CD4-positive, alpha-beta T cell treated with Interleukin-17A for 1 hour (primary cell): ENCODE data around the gene MYO18B.

ENCODE experiments used
- DNase-seq: peaks from one replicate; pipeline ENCODE4 v3.0.0-alpha.2; 2020

MYO18B gene

DNA sequence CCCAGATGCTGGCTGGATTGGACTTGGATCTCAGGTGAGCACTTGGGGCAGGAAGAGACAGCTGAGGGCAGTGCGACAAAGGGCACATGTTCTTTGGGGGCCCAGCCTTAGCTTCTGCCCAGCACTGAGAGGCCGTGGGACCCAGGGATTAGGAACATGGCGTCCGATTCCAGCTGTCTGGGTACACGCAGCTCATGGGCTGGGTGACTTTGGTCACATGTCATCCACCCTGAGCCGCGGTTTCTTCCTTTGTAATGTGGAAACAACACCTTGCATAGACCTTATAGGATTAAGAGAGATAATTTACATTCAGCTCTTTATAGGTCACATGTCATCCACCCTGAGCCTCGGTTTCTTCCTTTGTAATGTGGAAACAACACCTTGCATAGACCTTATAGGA, 39.8 kb downstream of the MYO18B start:
- no peak for DNase-seq

DNA sequence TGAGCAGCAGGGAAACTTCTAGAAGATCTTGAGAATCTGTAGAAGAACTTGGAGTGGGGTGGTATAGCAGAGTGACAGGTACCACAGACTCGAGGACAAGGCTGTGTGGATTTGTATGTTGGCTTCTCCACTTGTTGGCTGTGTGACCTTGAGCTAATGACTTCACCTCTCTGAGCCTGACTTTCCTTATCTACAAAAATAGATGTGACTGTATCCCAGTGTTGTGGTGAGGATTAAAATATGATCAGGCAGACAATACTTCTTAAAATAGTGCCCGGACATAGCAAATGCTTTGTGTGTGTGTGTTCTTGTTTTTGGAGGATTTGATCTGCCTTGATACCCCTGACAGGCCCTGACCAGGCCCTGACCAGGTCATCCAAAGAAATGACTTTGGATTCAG, 40.8 kb downstream of the MYO18B start:
- DNase-seq, result no peak

DNA sequence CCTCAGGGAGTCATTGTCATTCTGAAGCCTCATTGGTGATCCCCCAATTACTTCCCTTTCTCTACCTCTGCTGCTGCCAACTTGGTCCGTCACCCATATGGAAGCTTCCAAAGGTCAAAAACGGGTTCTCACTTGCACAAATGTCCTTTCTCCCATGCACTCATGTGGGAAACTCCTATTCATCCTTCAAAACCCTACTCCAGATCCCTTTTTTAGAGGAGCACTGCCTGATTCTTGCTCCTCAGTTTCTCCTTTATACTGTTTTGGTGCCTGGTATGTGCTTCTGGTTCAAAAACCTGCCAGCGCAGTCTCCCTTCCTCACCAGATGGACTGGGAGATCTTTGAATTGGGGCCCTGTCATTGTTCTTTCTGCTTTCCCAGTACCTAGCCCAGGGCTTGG, 41.9 kb downstream of the MYO18B start:
- no peak for DNase-seq

DNA sequence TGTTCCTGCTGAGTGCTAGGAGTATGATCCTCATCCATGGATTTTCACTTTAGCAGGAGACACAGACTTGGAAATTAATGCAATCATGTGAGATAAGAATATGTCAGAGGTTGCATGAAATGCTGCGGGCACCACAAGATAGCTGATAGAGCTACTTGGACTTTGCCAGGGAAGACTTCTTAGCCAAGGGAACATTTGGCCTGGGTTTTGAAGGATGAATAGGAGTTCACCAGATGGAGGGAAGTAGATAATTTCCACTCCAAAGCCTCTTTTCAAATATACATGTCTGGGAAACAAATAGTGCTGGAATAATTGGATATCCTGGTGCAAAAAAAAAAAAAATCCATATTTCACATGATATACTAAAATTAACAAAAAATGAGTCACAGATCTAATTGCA, 44.2 kb downstream of the MYO18B start:
- no peak for DNase-seq

DNA sequence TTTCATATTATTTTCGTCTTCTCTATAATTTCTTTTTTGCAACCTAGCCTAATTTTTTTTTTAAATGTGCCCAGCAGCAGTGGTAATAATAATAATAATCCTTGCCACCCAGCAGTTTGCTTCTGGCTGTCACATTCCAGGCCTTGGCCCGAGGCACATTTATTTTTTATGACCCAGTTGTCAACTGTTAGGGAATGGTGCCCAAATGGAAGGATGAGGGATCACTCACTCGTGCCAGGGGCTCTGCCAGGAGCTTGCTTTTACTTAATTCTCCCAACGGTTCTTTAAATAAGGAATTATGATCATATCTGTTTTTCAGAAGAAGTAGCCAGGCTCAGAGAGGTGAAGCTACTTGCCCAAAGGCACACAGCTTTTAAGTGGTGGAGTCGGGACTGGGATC, 49.6 kb downstream of the MYO18B start:
- DNase-seq, result no peak

DNA sequence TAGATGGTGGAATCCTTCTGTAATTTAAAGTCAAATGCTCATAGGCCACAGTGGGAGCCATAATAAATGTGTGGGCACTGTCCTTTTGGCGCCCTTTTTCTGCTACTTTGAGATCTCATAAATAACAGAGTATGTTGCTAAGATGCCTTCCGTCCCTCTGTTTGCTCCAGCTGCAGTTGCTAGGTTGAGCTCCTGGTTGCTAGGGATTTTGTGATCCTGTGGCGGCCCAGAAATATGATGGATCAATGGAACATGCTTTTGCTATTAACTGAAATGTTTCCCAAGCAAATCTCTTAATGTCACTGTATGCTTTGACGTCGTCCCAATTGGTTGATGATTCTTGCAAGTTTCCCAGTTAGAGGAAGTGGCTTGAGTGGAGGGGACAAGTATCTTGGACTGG, 53.5 kb downstream of the MYO18B start:
- DNase-seq, result no peak

DNA sequence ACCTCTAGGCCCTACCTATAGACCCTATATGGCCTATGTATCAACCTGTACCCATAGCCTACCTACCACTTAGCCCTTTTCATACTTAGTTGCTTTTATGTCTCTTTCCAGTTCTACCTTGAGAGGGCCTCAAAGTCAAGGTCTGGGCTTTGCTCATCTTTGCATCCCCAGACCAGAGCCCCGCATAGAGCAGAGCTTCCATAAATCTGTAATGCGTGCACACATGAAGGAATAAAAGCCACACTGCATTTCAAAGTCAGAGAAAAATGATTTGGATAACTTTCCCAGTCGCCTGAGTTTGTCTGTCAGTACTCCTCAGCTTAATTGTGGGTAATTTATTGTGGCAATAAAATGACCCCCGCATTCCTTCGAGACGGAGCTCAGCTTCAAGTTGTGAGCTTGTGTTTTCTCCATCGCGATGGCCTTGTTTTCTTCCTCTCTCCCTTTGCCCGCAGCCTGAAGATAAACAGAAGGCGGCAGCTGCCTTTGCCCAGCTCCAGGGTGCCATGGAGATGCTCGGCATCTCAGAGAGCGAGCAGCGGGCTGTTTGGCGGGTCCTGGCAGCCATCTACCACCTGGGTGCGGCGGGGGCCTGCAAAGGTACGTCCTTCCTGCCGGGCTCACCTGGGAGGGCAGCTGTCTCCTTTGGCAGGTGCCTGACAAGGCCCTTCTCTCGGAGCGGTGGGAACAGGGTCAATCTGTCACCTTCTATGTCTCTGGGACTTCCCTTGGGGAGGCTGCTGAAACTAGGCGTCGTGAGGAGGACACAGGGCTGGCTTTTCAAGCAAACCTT, 55.7 kb downstream of the MYO18B start:
- no peak for DNase-seq

DNA sequence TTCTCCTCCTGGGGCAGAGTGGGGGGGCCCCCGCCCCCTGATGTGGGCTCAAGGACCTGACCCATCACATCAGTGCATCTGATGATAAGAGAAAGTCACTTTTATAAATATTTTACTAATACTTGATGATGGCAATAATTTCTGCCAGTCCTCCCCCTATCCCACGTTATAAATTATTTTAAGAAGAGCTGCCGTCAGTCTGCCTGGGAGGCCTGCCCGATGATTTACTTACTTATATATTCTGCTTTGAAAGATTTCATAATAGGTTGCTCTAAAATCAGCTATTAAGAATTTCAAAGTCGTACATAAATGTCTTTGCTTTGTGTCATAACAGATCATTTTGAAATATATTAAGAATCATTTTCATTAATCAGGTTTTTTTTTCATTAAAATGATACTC, 58.8 kb downstream of the MYO18B start:
- no peak for DNase-seq

DNA sequence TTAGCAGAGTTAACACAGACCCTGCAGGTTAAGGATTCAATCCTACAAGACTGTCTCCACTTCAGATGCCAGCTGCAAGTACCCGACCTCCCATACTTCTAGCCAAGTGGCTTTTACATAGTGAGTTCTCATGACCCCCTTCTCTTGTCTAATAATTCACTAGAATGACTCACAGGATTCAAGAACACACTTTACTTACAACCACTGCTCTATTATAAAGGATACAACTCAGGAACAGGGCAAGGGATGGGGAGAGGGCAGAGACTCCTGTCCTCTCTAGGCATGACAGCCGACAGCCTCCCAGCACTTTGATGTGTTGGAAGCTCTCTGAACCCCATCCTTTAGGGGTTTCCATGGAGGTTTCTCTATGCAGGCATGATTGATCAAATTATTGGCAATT, 60.0 kb downstream of the MYO18B start:
- DNase-seq, result no peak

DNA sequence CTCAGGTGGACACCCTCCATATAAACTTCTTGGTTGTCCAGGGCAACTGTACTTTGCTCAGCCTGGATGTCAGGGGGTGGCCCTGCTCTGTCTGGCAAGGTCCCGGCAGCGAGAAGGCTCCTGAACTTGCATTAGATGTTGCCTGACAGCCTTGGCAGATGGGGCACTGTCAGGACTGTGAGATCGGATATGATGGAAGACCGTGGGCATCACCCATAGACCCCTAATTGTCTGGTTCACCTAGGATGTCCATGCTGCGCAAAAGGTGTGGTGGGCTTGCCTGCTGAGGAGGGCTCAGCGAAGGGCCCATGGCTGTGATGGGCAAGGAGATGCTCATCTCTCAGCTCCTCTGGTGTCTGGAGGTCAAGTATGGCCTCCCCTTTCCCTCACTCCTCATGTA, 62.7 kb downstream of the MYO18B start:
- DNase-seq, result no peak

DNA sequence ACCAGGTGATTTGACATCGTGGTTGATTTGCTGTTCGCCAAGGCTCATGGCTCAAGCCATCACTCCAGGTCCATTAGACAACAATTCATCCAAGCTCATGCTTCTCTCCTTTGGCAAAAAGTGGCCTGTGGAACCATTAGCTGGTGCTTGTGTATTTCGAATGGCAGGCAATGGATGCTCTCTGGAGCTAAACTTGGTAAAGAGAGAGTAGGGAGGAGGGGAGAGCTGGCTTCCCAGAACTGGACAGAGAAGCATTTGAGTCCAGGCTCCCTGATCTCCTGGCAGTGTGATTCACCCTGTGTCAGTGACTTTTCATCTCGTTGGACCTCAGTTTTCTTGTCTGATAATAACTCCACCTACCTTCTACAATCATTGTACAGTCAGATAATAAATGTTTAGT, 64.6 kb downstream of the MYO18B start:
- DNase-seq, result no peak

DNA sequence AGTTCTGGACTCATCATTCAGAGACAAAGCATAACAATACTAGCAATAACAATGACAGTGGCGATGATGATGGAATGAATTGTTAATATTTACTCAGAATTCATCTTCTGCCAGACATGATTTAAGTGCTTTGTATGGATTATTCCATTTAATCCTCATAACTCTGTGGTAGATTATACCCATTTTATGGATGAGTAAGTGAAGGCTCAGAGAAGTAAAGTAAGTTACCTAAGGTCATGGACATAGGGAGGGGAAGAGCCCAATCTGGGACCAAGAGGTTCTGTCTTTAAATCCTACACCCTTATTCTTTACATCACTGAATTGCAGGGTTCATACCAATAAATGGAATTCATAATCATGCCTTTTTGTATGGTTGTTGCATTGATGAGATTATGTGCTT, 72.7 kb downstream of the MYO18B start:
- no peak for DNase-seq

DNA sequence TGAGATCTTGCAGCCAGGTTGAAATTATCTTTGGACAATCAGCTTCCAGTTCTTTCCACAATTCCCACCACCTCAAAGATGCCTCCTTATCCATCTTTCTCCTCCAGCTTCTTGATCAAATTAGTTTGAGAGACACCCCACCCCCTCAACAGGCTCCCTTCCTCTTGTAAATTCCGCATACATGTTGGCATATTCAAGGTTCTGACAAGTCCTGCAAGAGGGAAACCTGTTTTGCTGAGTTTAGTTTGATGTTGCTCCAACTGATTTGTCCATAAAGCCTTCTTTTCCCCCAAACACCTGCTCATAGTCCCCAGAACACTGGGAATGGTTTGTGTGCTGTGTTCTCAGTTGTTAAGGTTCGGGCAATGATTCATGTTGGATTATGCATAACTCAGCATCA, 73.6 kb downstream of the MYO18B start:
- no peak for DNase-seq

DNA sequence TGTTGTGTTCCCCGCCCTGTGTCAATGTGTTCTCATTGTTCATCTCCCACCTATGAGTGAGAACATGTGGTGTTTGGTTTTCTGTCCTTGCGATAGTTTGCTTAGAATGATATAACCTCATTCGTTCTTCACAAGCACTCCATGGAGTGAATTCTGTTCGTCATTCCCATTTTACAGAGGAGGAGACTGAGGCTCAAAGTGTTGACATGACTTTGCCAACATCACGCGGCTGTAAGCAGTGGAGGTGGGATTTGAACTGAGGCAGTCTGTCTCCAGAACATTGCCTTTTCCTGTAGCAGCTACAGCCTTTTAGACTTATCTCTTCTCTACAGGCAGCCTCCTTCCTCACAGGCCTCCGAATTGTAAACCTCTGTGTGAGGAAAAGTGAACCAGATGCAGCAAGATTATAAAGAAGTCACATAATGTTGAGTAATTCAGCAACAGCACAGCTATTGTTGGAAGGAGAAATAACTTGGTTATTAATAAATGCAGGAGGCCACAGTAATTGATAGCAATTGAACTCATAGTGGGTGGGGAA, 74.6 kb downstream of the MYO18B start:
- DNase-seq, result no peak

DNA sequence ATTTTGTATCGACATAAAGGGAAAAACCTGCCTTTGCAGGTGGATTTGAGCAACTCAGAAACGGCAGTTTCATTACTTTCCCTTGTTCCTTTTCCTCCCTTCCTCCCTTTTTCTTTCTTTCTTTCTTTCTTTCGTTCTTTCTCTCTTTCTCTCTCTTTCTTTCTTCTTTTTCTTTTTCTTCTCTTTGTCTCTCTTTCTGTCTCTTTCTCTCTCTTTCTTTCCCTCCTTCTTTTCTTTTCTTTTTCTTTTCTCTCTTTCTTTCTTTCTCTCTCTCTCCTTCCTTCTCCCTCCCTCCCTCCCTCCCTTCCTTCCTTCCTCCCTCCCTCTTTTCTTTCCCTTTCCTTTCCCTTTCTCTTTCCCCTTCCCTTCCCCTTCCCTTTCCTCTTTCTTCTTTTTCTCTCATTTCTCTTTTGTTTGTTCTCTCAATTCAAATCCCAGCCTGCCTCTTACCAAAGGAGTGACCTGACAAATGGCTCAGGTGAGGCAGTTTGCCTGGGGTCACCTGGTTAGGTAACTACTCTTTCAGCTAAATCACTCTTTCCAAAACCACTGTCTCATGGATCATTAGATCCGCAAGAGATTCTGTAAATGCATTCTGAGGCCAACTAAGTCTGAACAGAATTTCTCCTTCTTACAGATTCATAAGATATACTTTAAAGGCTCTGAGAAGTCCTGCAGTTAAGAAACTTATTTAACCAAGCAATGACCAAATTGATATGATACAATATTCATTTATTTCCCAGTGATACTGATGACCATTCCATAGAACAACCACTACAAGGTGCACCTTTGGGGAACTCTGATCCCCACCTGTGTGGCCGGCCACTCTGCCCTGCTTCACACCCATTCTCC, 75.3 kb downstream of the MYO18B start:
- no peak for DNase-seq

DNA sequence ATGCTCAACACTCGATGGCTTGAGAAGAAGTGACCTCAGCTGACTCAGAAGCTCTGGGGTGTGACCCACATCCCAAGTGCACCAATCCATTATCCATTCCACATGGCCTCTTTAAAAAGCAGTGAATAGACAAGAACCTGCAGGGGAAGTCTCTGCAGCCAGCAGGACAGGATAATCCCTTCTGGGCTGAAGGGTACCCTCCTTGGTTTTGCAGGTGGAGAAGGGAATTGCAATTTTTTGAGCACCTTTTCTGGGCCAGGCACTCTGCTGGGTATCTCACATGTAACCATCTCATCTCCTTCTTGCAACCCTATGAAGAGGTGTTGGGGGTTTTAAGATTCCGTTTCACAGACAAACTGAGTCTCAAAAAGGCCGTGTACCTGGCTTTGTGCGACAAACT, 76.6 kb downstream of the MYO18B start:
- no peak for DNase-seq

DNA sequence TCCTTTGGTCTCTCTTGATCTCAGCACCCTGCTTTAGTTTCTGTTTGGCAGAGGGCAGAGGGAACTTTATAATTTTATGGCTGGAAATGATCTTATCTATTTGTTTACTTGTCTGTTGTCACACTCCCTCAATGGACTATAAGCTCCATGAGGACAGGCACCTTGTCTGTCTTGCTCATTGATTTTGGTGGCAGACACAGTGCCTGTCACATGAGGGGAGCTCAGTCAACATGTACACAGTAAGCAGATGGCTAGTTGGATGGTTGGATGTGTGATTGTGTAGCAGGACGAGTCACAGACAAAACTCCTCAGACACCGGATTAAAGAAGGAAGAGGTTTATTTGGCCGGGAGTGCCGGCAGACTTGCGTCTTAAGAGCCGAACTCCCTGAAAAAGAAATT, 80.4 kb downstream of the MYO18B start:
- no peak for DNase-seq

DNA sequence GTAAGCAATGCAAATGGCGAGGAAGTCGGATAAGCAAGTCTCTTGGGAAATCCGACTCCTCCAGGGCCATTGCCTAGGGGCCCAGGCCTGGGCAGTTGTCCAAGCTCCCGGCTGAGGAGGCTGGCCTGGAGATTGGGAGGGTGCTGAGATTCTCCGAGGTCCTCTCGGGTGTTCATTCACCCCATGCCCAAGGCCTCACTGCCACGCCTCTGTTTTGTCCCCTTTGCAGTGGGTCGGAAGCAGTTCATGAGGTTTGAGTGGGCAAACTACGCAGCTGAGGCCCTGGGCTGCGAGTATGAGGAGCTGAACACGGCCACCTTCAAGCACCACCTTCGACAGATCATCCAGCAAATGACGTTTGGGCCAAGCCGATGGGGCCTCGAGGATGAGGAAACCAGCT, 81.3 kb downstream of the MYO18B start:
- no peak for DNase-seq

DNA sequence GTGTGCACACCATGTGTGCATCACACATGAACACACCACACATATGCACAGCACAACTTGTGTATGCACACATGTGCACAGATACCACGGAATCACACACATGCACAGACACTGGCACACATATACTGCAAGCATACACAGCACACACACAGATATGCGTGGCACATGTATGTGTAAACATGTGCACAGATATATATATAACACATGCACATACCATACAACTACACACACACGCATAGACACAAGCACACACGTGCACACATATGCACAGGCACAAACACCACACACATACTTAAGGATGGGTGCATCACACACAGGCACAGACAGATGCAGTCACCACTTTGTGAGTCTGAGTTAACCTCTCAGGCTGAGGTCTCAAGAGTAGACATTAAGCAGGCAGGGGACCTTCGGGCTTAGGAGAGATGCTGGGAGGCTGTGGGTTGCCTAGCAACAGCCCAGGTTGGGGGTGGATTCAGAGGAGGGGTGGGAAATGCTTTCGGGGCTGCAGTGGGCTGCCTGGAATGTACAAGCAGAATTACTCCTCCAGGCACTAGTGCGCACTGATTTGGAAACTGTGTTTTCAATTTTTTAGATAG, 82.9 kb downstream of the MYO18B start:
- DNase-seq, result no peak

DNA sequence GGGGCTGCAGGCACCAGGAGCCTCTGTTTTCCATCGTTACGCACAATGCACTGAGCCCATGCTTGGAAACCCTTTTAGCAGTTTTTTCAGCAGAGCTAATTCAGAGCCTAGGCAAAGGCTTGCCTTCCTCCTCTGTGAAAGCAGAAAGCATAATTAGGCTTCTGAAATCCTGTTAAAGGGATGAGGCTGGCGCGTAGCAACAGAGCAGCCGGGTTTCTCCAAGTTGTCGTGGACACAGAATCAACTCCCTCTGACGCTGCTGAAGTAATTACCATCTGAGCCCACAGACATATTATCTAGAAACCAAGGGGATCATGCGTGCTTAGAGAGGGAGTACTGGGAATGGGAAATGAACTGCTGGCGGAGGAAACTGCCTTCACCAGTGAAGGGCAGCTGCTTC, 85.4 kb downstream of the MYO18B start:
- DNase-seq, result no peak

DNA sequence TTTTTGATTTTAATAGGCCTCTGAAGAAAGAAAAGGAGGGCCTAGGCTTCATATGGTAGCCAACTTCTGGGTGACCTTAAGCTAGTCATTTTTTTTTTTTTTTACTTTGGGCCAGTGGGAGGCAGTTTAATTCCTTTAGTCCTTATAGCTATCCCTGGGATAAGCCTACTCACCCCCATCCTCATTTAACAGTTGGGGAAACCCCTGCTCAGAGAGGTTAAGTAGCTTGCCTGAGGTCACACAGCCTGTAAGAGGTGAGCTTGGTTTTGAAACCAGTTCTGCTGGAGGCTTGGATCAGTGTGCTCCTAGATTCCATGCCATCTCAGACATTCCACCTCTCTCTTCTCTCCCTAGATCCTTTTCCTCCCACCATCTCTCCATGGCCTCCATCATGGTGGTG, 86.4 kb downstream of the MYO18B start:
- no peak for DNase-seq

DNA sequence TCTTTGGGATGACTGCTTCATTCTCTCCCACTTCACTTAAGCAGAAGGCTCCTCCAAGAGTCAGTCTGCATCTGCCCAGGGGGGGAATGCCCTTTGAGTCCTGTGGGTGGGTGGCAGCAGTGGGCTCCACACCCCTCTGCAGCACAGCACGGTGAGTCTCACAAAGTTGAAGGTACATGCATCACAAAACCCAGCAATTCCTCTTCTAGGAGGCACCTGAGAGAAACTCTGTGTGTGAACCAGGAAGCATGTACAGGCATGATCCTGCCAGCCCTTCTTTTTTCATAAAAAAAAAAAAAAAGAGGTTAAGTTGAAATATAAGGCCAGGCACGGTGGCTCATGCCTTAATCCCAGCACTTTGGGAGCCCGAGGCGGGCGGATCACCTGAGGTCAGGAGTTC, 87.2 kb downstream of the MYO18B start:
- no peak for DNase-seq

DNA sequence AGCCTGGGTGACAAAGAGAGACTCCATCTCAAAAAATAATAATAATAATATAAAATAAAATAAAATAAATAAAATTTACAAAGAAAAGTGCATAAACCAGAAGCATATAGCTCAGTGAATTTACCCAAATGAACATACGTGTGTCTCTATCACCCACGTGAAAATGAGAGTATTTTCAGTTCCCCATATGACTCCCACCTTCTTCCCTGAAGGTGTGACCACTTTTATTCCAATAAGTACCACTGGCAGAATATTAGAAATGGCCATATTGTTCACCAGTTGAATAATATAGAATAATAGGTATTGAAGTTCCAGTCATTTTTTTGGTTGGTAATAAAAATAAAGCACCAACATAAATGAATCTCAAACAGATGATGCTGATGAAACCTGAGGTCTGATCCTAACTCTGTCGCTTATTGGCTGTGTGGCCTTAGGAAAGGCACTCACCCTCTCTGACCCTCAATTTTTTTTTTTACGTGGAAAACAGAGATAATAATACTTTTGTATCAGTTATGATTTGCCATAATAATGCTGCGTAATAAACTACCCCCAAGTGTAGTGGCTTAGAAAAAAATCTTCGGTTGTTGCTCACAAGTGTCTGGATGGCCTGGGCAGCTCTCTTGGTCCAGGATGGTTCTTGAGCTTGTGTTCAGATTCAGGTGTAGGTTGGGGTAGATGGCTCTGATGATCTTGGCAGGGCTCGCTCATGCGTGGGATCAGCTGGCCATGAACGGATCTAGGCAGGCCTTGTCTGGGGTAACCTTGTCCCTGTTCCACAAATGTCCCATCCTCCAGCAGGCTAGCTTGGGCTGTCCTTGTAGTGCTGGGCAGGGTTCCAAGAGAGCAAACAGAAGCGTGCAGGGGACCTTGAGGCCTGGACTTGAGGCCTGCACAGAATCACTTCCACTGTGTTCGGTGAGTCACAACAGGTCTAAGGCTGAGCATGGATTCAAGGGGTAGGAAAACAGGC, 88.1 kb downstream of the MYO18B start:
- DNase-seq, result no peak
